AML-193 (cell line): ENCODE results near the gene CFAP43.
"Not testable (repeated sequence)": the region's sequence is repeated elsewhere in the genome, so short reads cannot be mapped to it uniquely, and the experiment has no call there.

Experiments used
- DNase-seq, 2 experiments: peaks; one replicate each; lab custom pipeline; 2025; lab: John Stamatoyannopoulos, UW

CFAP43 gene

GRCh38 chr10:104257235-104257634 is 25.1 kb upstream of the CFAP43 start:
- no peak for DNase-seq

- DNase-seq: no peak
Observed at GRCh38 chr10:104256335-104256961, 24.3 kb upstream of the CFAP43 start.

- DNase-seq: peak; percentile 83 to 88
Observed at GRCh38 chr10:104255311-104255981, 23.3 kb upstream of the CFAP43 start.

GRCh38 chr10:104254493-104255310 is 22.5 kb upstream of the CFAP43 start, which contains the start of gene GSTO1:
GSTO1 (plus strand) TSS chr10:104254892; CDS start chr10:104254929, 37 bp downstream.
- DNase-seq: peak; percentile 72 to 81

GRCh38 chr10:104253606-104254410 is 21.6 kb upstream of the CFAP43 start:
- no peak for DNase-seq

GRCh38 chr10:104253106-104253505 is 20.9 kb upstream of the CFAP43 start:
- no peak for DNase-seq

GRCh38 chr10:104252368-104252767 is 20.2 kb upstream of the CFAP43 start:
- DNase-seq: no peak

GRCh38 chr10:104251443-104251842 is 19.3 kb upstream of the CFAP43 start:
- no peak for DNase-seq

GRCh38 chr10:104250371-104250770 is 18.2 kb upstream of the CFAP43 start:
- DNase-seq: peak; percentile 46 to 58

GRCh38 chr10:104248931-104249330 is 16.8 kb upstream of the CFAP43 start:
- not testable (repeated sequence) for DNase-seq

- peak; percentile 38 for DNase-seq
Observed at GRCh38 chr10:104247513-104248146, 15.5 kb upstream of the CFAP43 start.

- peak; percentile 45 to 69 for DNase-seq
Observed at GRCh38 chr10:104246976-104247375, 14.8 kb upstream of the CFAP43 start.

GRCh38 chr10:104245066-104245632 is 13.0 kb upstream of the CFAP43 start:
- DNase-seq: no peak

- DNase-seq: no peak
Observed at GRCh38 chr10:104243512-104243911, 11.3 kb upstream of the CFAP43 start.

- DNase-seq: not testable (repeated sequence)
Observed at GRCh38 chr10:104243009-104243408, 10.8 kb upstream of the CFAP43 start.

- DNase-seq: no peak
Observed at GRCh38 chr10:104242545-104242944, 10.4 kb upstream of the CFAP43 start.

- DNase-seq: no peak
Observed at GRCh38 chr10:104240078-104240477, 7.9 kb upstream of the CFAP43 start.

- DNase-seq: no peak
Observed at GRCh38 chr10:104235801-104236200, 3.6 kb upstream of the CFAP43 start.

- no peak for DNase-seq
Observed at GRCh38 chr10:104234934-104235333, 2.8 kb upstream of the CFAP43 start.

- DNase-seq: no peak
Observed at GRCh38 chr10:104233817-104234216, 1.7 kb upstream of the CFAP43 start.

GRCh38 chr10:104232613-104233102 is 494 bp upstream of the CFAP43 start:
- DNase-seq: no peak
